OCI-LY1 (cell line): ENCODE measurements around the gene VWA1.

Source experiments
- H2AFZ ChIP-seq: fragments of 200-600 bp; sonication (generic), shearing (Covaris generic); 2 replicates; pipeline ENCODE4 v1.6.0; 2014; ENCODE audit warnings: antibody characterized with exemption, mild to moderate bottlenecking, low read length
- H3F3A ChIP-seq: fragments of 200-600 bp; sonication (generic), shearing (Covaris generic); 2 replicates; pipeline ENCODE4 v1.6.0; 2014; ENCODE audit warnings: mild to moderate bottlenecking, antibody characterized with exemption, low read length, moderate library complexity; ENCODE audit not compliant: insufficient read depth
- H3K27ac ChIP-seq: fragments of 200-600 bp; sonication (generic); 2 replicates; pipeline ENCODE4 v1.5.1; 2014; ENCODE audit warnings: low read length, mixed run types, mild to moderate bottlenecking, low read depth; ENCODE audit not compliant: poor library complexity, severe bottlenecking
- H3K27me3 ChIP-seq: fragments of 200-600 bp; sonication (generic); 2 replicates; pipeline ENCODE4 v1.6.0; 2014; ENCODE audit warnings: antibody characterized with exemption, mild to moderate bottlenecking, low read length, moderate library complexity; ENCODE audit not compliant: insufficient read depth
- H3K36me3 ChIP-seq: fragments of 200-600 bp; sonication (generic); 2 replicates; pipeline ENCODE4 v1.6.1; 2014; ENCODE audit warnings: mild to moderate bottlenecking, antibody characterized with exemption, low read length, moderate library complexity, mixed read lengths; ENCODE audit not compliant: insufficient read depth
- H3K4me1 ChIP-seq: fragments of 200-600 bp; sonication (generic); 2 replicates; pipeline ENCODE4 v1.5.1; 2014; ENCODE audit warnings: mild to moderate bottlenecking, low read length, moderate library complexity; ENCODE audit not compliant: insufficient read depth, severe bottlenecking
- H3K4me2 ChIP-seq: fragments of 200-600 bp; sonication (generic), shearing (Covaris generic); 2 replicates; pipeline ENCODE4 v1.6.1; 2014; ENCODE audit warnings: low read length
- H3K4me3 ChIP-seq: fragments of 200-600 bp; sonication (generic); 2 replicates; pipeline ENCODE4 v1.5.1; 2014; ENCODE audit warnings: low read length, low read depth, mild to moderate bottlenecking, mixed read lengths; ENCODE audit not compliant: poor library complexity, severe bottlenecking
- H3K79me2 ChIP-seq: fragments of 200-600 bp; shearing (Covaris generic); 2 replicates; pipeline ENCODE4 v1.6.1; 2016; ENCODE audit warnings: mixed run types, low read length, mixed read lengths; ENCODE audit not compliant: insufficient read depth
- H3K9ac ChIP-seq: fragments of 200-600 bp; sonication (generic), shearing (Covaris generic); 2 replicates; pipeline ENCODE4 v1.6.1; 2014; ENCODE audit warnings: mild to moderate bottlenecking, low read length, mixed read lengths
- H3K9me2 ChIP-seq: fragments of 200-600 bp; sonication (generic), shearing (Covaris generic); 2 replicates; pipeline ENCODE4 v1.6.1; 2014; ENCODE audit warnings: low read depth, mild to moderate bottlenecking, low read length, mixed read lengths
- H3K9me3 ChIP-seq: fragments of 200-600 bp; shearing (Covaris generic); 2 replicates; pipeline ENCODE4 v1.6.1; 2014; ENCODE audit warnings: low read length, mixed read lengths
- H4K20me1 ChIP-seq: fragments of 200-600 bp; sonication (generic), shearing (Covaris generic); 2 replicates; pipeline ENCODE4 v1.6.0; 2016; ENCODE audit warnings: mild to moderate bottlenecking, low read length; ENCODE audit not compliant: insufficient read depth
- EZH2 ChIP-seq: fragments of 200-600 bp; sonication (generic), shearing (Covaris generic); IDR thresholded peaks from 2 replicates; pipeline ENCODE4 v1.8.0; 2017; ENCODE audit warnings: borderline replicate concordance, mixed run types, mild to moderate bottlenecking, antibody characterized with exemption, low read length, moderate library complexity, mixed read lengths
- TF ChIP-seq, protein P1 (sequence below): fragments of 200-600 bp; sonication (generic), shearing (Covaris generic); IDR thresholded peaks from 2 replicates; pipeline ENCODE4 v1.5.1; 2017; ENCODE audit warnings: mild to moderate bottlenecking, antibody characterized with exemption, low read length, moderate library complexity, mixed read lengths

The VWA1 gene

DNA sequence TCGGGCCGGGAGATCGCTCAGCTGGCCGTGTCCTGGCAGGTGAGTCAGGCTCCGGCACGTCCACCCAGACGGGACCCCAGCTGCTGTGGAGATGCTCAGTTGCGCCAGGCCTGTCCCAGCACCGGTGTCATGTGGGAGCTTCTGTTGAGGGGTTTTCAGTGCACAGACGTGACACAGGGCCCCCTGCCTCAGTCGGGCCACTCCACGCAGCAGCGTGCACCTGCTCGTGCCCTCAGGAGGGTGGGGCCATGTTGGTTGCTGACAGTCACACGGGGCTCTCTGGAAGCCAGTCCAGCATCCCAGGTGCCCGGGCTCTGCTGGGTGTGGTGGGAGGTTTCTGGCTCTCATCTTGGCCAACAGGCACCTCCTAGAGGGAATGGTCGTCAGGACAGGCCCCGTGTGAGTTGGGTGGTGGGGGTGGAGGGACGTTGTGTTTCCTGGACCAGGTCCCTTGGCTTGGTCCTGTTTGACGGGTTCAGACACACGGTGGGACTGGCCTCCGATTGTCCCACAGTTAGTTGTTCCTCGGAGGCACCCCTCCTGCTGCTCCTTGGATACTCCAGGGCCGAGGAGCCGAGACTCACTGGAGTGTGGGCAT is 55.2 kb downstream of the VWA1 start:
- peaks cover 74% of the 10 kb centered on the region for H3K36me3 ChIP-seq
- H3K9me3 ChIP-seq, result no peaks in the 10 kb centered on the region
- H3K4me1 ChIP-seq, result no peaks in the 10 kb centered on the region
- H4K20me1 ChIP-seq, result no peaks in the 10 kb centered on the region
- no peaks in the 10 kb centered on the region for H3K79me2 ChIP-seq
- no peak overlapping the region for H3K4me3 ChIP-seq
- no peaks in the 10 kb centered on the region for H3K27me3 ChIP-seq
- no peak overlapping the region for H3K9ac ChIP-seq
- no peak overlapping the region for H2AFZ ChIP-seq
- H3K4me2 ChIP-seq, result no peak overlapping the region
- H3F3A ChIP-seq, result no peaks in the 10 kb centered on the region
- no peaks in the 10 kb centered on the region for H3K9me2 ChIP-seq
- TF ChIP-seq, protein P1, sequence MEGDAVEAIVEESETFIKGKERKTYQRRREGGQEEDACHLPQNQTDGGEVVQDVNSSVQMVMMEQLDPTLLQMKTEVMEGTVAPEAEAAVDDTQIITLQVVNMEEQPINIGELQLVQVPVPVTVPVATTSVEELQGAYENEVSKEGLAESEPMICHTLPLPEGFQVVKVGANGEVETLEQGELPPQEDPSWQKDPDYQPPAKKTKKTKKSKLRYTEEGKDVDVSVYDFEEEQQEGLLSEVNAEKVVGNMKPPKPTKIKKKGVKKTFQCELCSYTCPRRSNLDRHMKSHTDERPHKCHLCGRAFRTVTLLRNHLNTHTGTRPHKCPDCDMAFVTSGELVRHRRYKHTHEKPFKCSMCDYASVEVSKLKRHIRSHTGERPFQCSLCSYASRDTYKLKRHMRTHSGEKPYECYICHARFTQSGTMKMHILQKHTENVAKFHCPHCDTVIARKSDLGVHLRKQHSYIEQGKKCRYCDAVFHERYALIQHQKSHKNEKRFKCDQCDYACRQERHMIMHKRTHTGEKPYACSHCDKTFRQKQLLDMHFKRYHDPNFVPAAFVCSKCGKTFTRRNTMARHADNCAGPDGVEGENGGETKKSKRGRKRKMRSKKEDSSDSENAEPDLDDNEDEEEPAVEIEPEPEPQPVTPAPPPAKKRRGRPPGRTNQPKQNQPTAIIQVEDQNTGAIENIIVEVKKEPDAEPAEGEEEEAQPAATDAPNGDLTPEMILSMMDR, result no peak
- TF ChIP-seq EZH2, result no peak
- no peak overlapping the region for H3K27ac ChIP-seq

DNA sequence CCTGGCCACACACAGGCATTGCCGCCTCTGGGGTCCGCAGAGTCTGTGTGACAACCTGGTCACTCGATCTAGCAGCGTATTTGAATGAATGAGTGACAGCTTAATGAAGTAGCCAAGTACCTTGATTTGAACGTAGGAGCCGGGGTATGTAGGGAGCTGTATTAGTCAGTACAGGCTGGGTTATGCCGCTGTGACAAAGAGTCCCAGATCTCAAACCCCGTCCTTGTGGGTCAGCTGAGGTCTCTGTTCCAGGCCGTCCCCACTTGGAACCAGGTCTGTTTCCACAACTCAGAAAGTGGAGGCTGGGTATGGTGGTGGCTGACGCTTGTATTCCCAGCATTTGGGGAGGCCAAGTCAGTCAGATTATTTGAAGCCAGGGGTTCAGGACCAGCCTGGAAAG is 56.1 kb downstream of the VWA1 start:
- Histone ChIP-seq H3K9ac (no peak overlapping the region), H3K27ac (no peak overlapping the region), H3K9me2 (no peaks in the 10 kb centered on the region), H3K27me3 (no peaks in the 10 kb centered on the region), H4K20me1 (no peaks in the 10 kb centered on the region), H2AFZ (no peak overlapping the region), H3K4me2 (no peak overlapping the region), H3K36me3 (peaks cover 80% of the 10 kb centered on the region), H3K9me3 (no peaks in the 10 kb centered on the region), H3F3A (no peaks in the 10 kb centered on the region), H3K4me3 (no peak overlapping the region), H3K4me1 (no peaks in the 10 kb centered on the region), H3K79me2 (no peaks in the 10 kb centered on the region)
- TF ChIP-seq EZH2, result no peak
- TF ChIP-seq, protein P1, result no peak
